Fibroblast of pulmonary artery (primary cell): ENCODE data around the gene KRT5.

Experiments used
- DNase-seq: peaks from one replicate; pipeline ENCODE4 v3.0.0-alpha.2; 2010; ENCODE audit warnings: low read depth
- H3K4me3 ChIP-seq: replicated peaks from 2 replicates; pipeline ENCODE4 v1.5.1; 2011; ENCODE audit warnings: low read depth, mild to moderate bottlenecking, control low read depth, low read length, moderate library complexity
- TF ChIP-seq, protein P1 (sequence below): IDR thresholded peaks from 2 replicates; pipeline ENCODE4 v1.5.1; 2011; ENCODE audit warnings: mild to moderate bottlenecking, control low read depth, low read length, inconsistent platforms; ENCODE audit errors: missing control alignments

KRT5 gene

DNA sequence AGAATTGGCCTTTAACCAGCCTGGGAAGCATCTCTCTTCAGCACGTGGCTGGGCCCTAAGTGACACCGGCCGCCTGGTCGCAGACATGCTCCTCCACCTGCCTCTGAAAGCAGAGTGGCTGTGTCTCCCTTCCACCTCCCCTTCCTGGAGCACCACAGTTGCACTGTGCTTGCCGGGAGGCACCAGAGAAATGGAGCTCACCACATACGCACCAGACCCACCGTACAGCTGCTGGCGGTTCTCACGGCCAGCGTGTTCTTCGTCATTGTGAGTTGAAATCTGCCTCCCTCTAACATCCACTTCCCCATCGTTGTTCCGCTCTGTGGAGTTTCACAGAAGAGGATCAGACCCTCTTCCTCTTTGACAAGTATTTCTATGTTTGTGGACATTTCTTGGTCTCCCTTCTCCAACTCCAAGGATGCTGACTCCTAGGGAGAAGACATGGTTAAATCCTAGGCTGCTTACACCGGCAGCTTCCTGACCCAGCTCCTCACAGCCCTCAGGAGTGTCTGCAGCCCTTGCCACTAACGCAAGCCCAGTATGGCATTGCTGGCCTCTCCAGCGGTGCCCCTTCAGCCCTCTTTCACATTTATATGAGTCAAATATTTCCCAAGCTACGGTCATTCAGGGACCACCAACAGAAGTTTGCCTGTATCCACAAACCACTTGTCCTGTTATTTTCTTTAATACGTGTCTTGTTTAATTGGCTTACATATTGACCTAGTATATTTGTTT, 11.5 kb upstream of the KRT5 start:
- no peak for DNase-seq
- TF ChIP-seq, protein P1, sequence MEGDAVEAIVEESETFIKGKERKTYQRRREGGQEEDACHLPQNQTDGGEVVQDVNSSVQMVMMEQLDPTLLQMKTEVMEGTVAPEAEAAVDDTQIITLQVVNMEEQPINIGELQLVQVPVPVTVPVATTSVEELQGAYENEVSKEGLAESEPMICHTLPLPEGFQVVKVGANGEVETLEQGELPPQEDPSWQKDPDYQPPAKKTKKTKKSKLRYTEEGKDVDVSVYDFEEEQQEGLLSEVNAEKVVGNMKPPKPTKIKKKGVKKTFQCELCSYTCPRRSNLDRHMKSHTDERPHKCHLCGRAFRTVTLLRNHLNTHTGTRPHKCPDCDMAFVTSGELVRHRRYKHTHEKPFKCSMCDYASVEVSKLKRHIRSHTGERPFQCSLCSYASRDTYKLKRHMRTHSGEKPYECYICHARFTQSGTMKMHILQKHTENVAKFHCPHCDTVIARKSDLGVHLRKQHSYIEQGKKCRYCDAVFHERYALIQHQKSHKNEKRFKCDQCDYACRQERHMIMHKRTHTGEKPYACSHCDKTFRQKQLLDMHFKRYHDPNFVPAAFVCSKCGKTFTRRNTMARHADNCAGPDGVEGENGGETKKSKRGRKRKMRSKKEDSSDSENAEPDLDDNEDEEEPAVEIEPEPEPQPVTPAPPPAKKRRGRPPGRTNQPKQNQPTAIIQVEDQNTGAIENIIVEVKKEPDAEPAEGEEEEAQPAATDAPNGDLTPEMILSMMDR: no peak
- no peak overlapping the region for H3K4me3 ChIP-seq

- no peak overlapping the region for H3K4me3 ChIP-seq
- no peak for DNase-seq
- TF ChIP-seq, protein P1: no peak
Observed at GRCh38 chr12:52530905-52531304, 10.7 kb upstream of the KRT5 start.

DNA sequence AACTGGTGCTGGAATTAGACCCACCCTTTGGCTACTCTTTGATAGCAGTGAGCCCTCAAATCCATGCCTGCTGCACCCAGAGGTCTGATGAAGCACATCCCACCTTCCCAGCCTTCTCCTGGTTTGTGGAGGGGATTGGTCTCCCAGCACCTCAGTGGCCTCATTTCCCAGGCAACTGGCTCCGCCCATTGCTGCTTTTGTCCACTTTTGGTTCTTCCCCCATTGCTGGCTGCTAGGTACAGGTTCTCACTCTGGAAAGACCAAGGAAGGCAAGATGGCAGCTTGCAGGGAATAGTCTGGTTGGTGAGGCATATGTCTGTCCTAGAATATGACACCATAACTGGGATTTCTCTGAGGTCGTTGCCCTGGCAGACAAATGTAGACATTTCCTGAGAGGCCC, 10.2 kb upstream of the KRT5 start:
- H3K4me3 ChIP-seq: no peak overlapping the region
- TF ChIP-seq, protein P1: no peak

DNA sequence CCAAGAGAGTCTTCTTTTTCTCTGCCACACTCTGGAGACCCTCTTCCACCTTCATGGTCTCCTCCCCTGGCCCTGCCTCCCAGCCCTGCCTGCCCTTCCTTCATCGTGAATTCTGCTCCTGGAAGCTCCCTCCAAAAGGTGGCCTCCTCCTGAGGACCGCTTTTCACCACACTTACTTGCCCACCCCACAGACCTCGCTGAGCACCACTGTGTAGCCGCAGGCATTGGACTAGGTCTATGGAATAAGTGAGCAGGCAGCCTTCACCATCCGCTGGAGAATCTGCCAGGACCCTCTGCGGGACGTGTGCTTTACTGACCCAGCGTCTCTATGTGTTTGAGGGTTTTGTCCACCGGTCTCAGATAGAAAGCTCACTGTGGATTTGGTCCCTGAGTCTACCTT, 9.7 kb upstream of the KRT5 start:
- H3K4me3 ChIP-seq: no peak overlapping the region
- DNase-seq: no peak
- TF ChIP-seq, protein P1: no peak

More for the DNA sequence above, 10.2 kb upstream of the KRT5 start:
- DNase-seq: no peak

DNA sequence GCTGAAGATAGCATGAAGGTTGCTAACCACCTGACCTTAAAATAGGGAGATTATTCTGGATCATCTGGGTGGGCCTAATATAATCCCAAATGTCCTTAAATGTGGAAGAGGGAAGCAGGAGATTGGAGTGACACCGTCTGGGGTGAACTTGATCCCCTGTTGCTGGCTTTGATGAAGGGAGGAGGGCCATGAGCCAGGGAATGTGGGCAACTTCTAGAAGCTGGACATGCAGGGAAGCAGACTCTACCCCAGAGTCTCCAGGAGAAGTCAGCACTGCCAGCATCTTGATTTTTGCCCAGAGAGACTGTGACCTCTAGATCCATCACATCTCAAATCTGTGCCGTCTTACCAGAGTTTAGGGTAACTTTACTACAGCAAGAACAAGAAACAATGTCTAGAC, 9.2 kb upstream of the KRT5 start:
- TF ChIP-seq, protein P1: no peak
- no peak for DNase-seq
- no peak overlapping the region for H3K4me3 ChIP-seq

GRCh38 chr12:52528641-52529143, 8.5 kb upstream of the KRT5 start:
- no peak for DNase-seq
- no peak overlapping the region for H3K4me3 ChIP-seq
- TF ChIP-seq, protein P1: no peak
